K562 treated with DMSO at 1 percent for 12 hours (cell line): ENCODE results near the gene CEP41. TPM values are rescaled to one million over a fixed set of nuclear protein-coding genes. Genes with fewer than 3 reads are reported as not detected.

Experiments used
- total RNA-seq: library from RNA; unstranded; fragments of 300-600 nt; gene quantifications from 2 replicates; pipeline ENCODE4 v1.2.3, GENCODE V29; 2022; ENCODE audit not compliant: insufficient read depth

CEP41 gene
- 2.5 and 5.3 TPM in 2 replicates for total RNA-seq

GRCh38 chr7:130440527-130441365 is at the start of gene CEP41:
Gene CEP41 (minus strand): TSS chr7:130441016. CDS start chr7:130440966, 50 bp downstream.

GRCh38 chr7:130379921-130380860 is 60.6 kb downstream of the CEP41 start, which contains the start of gene CPA1:
Gene CPA1 (plus strand): TSS chr7:130380494. CDS start chr7:130380521, 27 bp downstream.

GRCh38 chr7:130344271-130344866 is 96.4 kb downstream of the CEP41 start, which contains the start of gene CPA5:
Gene CPA5 (plus strand): TSS chr7:130344816. CDS start chr7:130346486, 1,670 bp downstream.

Other genes starting within 250 kb of the CEP41 start
- gene TMEM209, start 235.6 kb downstream of the CEP41 start, total RNA-seq, result 12.7 and 40.2 TPM in 2 replicates
- gene SSMEM1, start 233.2 kb downstream of the CEP41 start, total RNA-seq, result not detected in 2 replicates
- not detected in 2 replicates for gene CPA2, start 174.2 kb downstream of the CEP41 start, total RNA-seq
- not detected in 2 replicates for gene CPA4, start 147.9 kb downstream of the CEP41 start, total RNA-seq
- gene CPA5, start 96.2 kb downstream of the CEP41 start, total RNA-seq, result 0.64 TPM in 1 of 2 replicates, not detected in the other
- not detected in 2 replicates for gene CPA1, start 60.5 kb downstream of the CEP41 start, total RNA-seq
- not detected in 2 replicates for gene MEST, start 51.1 kb upstream of the CEP41 start, total RNA-seq
- gene COPG2, start 227.7 kb upstream of the CEP41 start, total RNA-seq, result 15.9 and 39.6 TPM in 2 replicates
- gene TSGA13, start 245.5 kb upstream of the CEP41 start, total RNA-seq, result not detected in 2 replicates